Pancreas (tissue), 10 donors: Measurements from ENCODE around the gene HSF4. TPM values are rescaled to one million over a fixed set of nuclear protein-coding genes. Genes with fewer than 3 reads are reported as not detected.
A peak's percentile ranks its signal among the peaks of the same experiment; 100 is the strongest.

Experiments
- ATAC-seq, 4 donors: fragments of 200-7000 bp; cut with Tn5 transposase; one replicate each; pipeline versions ENCODE4 v1.8.0 to v1.9.1; 2020; ENCODE audit warnings: mild to moderate bottlenecking in 4 of 4, moderate library complexity in 4 of 4
- DNase-seq, 6 donors: peaks; one replicate each; pipeline ENCODE4 v3.0.0-alpha.2; 2020
- FAIRE-seq: peaks from 2 replicates; lab custom pipeline; 2012; peaks lifted over from hg19 to GRCh38; lab: Jason Lieb, UNC
- H3K27ac ChIP-seq, 4 donors: fragments of 200-600 bp; sonication (generic); 1 replicate in 3 of 4; 2 replicates in 1 of 4; pipeline versions ENCODE4 v1.5.0 to v1.8.0; 2020
- H3K27me3 ChIP-seq, 4 donors: fragments of 200-600 bp; one replicate each; pipeline ENCODE4 v1.8.0; 2021
- H3K36me3 ChIP-seq, 3 donors: fragments of 200-600 bp; sonication (generic) in 1 of 3; one replicate each; pipeline versions ENCODE4 v1.5.0 to v1.8.0; 2020 to 2021
- H3K4me1 ChIP-seq, 3 donors: fragments of 200-600 bp; one replicate each; pipeline ENCODE4 v1.8.0; 2021
- H3K4me3 ChIP-seq, 4 donors: fragments of 200-600 bp; sonication (generic) in 2 of 4; one replicate each; pipeline versions ENCODE4 v1.5.0 to v1.8.0; 2020 to 2021
- H3K9me3 ChIP-seq, 4 donors: fragments of 200-600 bp; one replicate each; pipeline ENCODE4 v1.8.0; 2021
- CTCF ChIP-seq, 4 donors: fragments of 200-600 bp; sonication (generic) in 3 of 4; IDR thresholded peaks; one replicate each; pipeline versions ENCODE4 v1.5.0 to v1.8.0; 2021; ENCODE audit warnings: antibody characterized with exemption in 4 of 4
- WGBS, 2 donors: extraction: QIAGEN DNeasy Blood & Tissue Kit; methylation state at CpG; one replicate each; pipeline ENCODE4 v1.1.7; 2013; 5-methylcytosine and 5-hydroxymethylcytosine counted together
- intact Hi-C, 3 donors: fragments of 100-400 bp; cut with DNase I; formaldehyde crosslinking; loops; one replicate each; pipeline versions ENCODE4 v1.11.1 to v1.14.2; 2022
- polyA plus RNA-seq, 2 donors: library from polyadenylated mRNA; stranded (reverse); fragments of 200-250 nt; gene quantifications; one replicate each; pipeline ENCODE4 v1.2.3, GENCODE V29; 2013
- total RNA-seq, 6 donors: library from RNA; stranded (reverse); fragmentation: NEBNext Ultra II Directional in 4 of 6; extraction: Animal tissue kit (Norgen Biotek cat#: 25700) in 4 of 6; gene quantifications; one replicate each; pipeline versions ENCODE4 v1.2.1 to v1.2.4, GENCODE V29; 2021 to 2023
- donor health status: healthy with polysubstance abuse.
- donor health status: DM: no; HTN: no; CAD: no; lungs with moderate emphysema.
- donor health status: DM: no; HTN: no; CAD: no.
- donor health status: control.
- donor health status: control.
- donor health status: Bipolar disorder and iron deficiency.
- donor health status: DM: yes; HTN: yes; CAD: no.
- donor health status: DM: no; HTN: no; CAD: no.
- donor health status: DM: no; HTN: no; CAD: no.
- donor health status: DM: yes; HTN: yes; CAD: no.

HSF4 gene
- total and polyA plus RNA-seq, 8 donors, result 34.9 to 330 (median 61.6) TPM

GRCh38 chr16:67162506-67163163 is 1.9 kb upstream of the HSF4 start:
- H3K4me3 ChIP-seq, result peak overlapping the region in 1 of 4 donors; percentile 27
- peak in 3 of 6 donors; percentile 4 to 61 (median 35) for DNase-seq
- ATAC-seq, result no peak
- H3K4me1 ChIP-seq, result peaks cover 0 to 23% (median 5%) of the 10 kb centered on the region in 3 donors
- no peak for FAIRE-seq
- H3K9me3 ChIP-seq, result no peaks in the 10 kb centered on the region
- WGBS, 2 donors, result 60 to 69% methylated on average over 44 of the region's 44 CpGs
- intact Hi-C loops, result loop anchor here in 1 of 3 donors (10.0 kb wide), 1 partner anchor 188 kb away; no protein-coding TSS in a partner anchor
- no peak overlapping the region for H3K27ac ChIP-seq
- no peak for TF ChIP-seq CTCF (IDR thresholded peaks at IDR 0.05)
- no peaks in the 10 kb centered on the region for H3K27me3 ChIP-seq
- H3K36me3 ChIP-seq, result no peaks in the 10 kb centered on the region

GRCh38 chr16:67163164-67163998 is 1.2 kb upstream of the HSF4 start:
- Histone ChIP-seq H3K27ac (no peak overlapping the region), H3K27me3 (no peaks in the 10 kb centered on the region), H3K9me3 (no peaks in the 10 kb centered on the region), H3K36me3 (no peaks in the 10 kb centered on the region), H3K4me3 (peak overlapping the region in 2 of 4 donors; percentile 17 to 27), H3K4me1 (peaks cover 0 to 18% (median 5%) of the 10 kb centered on the region in 3 donors)
- ATAC-seq, result peak in 2 of 4 donors; percentile 2 to 6
- intact Hi-C loops, result loop anchor here in 1 of 3 donors (10.0 kb wide), 1 partner anchor 189 kb away; no protein-coding TSS in a partner anchor
- peak in 3 of 6 donors; percentile 54 to 79 (median 62) for DNase-seq
- TF ChIP-seq CTCF (IDR thresholded peaks at IDR 0.05), result no peak
- FAIRE-seq, result no peak
- 50 to 59% methylated on average over 97 to 99 of the region's 99 CpGs for WGBS, 2 donors

GRCh38 chr16:67163999-67164558 is 466 bp upstream of the HSF4 start:
- no peak for FAIRE-seq
- no peaks in the 10 kb centered on the region for H3K9me3 ChIP-seq
- no peak overlapping the region for H3K27ac ChIP-seq
- peak in 4 of 6 donors; percentile 20 to 78 (median 48) for DNase-seq
- WGBS, 2 donors, result 29 to 36% methylated on average over 32 to 34 of the region's 34 CpGs
- peak overlapping the region in 1 of 4 donors; percentile 27 for H3K4me3 ChIP-seq
- ATAC-seq, result no peak
- intact Hi-C loops, result loop anchor here in 1 of 3 donors (10.0 kb wide), 1 partner anchor 189 kb away; no protein-coding TSS in a partner anchor
- TF ChIP-seq CTCF (IDR thresholded peaks at IDR 0.05), result no peak
- H3K36me3 ChIP-seq, result no peaks in the 10 kb centered on the region
- peaks cover 0 to 11% (median 5%) of the 10 kb centered on the region in 3 donors for H3K4me1 ChIP-seq
- no peaks in the 10 kb centered on the region for H3K27me3 ChIP-seq

GRCh38 chr16:67165121-67166078 is 855 bp downstream of the HSF4 start:
- Histone ChIP-seq H3K4me1 (peaks cover 5 to 19% (median 9%) of the 10 kb centered on the region in 3 donors), H3K4me3 (peak overlapping the region in 1 of 4 donors; percentile 30), H3K36me3 (no peaks in the 10 kb centered on the region), H3K27ac (no peak overlapping the region), H3K27me3 (no peaks in the 10 kb centered on the region), H3K9me3 (no peaks in the 10 kb centered on the region)
- TF ChIP-seq CTCF (IDR thresholded peaks at IDR 0.05), result no peak
- intact Hi-C loops, result loop anchor here in 1 of 3 donors (10.0 kb wide), 1 partner anchor 191 kb away; no protein-coding TSS in a partner anchor
- 54 to 58% methylated on average over 80 to 85 of the region's 85 CpGs for WGBS, 2 donors
- no peak for FAIRE-seq
- peak in 4 of 6 donors; percentile 10 to 74 (median 46) for DNase-seq
- ATAC-seq, result no peak
